GM12878 (cell line): ENCODE measurements around the gene SLFN5. TPM values are rescaled to one million over a fixed set of nuclear protein-coding genes. Genes with fewer than 3 reads are reported as not detected.

Source experiments
- ATAC-seq: fragments of 200-7000 bp; cut with Tn5 transposase; 3 replicates; pipeline ENCODE4 v1.9.1; 2020; ENCODE audit warnings: mild to moderate bottlenecking, moderate library complexity
- BruUV-seq: library from RNA; stranded (reverse); fragments of 400-500 nt; replicated peaks from 2 replicates; lab custom pipeline; 2021; lab: Mats Ljungman, UMichigan
- CTCF ChIA-PET: fragments of 300-600 bp; sonication (Branson Sonifier 250); formaldehyde crosslinking; extraction: SDS; loops from one replicate; lab custom pipeline; 2021; ENCODE audit warnings: inconsistent platforms; lab: Yijun Ruan, JAX
- POLR2A ChIA-PET: fragments of 350-600 bp; formaldehyde crosslinking; extraction: SDS; loops from one replicate; lab custom pipeline; 2021; ENCODE audit warnings: inconsistent platforms; lab: Charles Lee
- RAD21 ChIA-PET: fragments of 300-600 bp; sonication (Branson Sonifier 250); formaldehyde crosslinking; loops from one replicate; lab custom pipeline; 2023; ENCODE audit warnings: antibody characterized with exemption; ENCODE audit not compliant: unreplicated experiment; lab: Charles Lee
- SMC1A ChIA-PET: fragments of 300-600 bp; sonication (Branson Sonifier 250); formaldehyde crosslinking; loops from one replicate; lab custom pipeline; 2023; ENCODE audit not compliant: unreplicated experiment, uncharacterized antibody; lab: Charles Lee
- DNase-seq: peaks from one replicate; pipeline ENCODE4 v3.0.0-alpha.2; 2011; ENCODE audit warnings: low read depth, low spot score
- FAIRE-seq: peaks from 3 replicates; lab custom pipeline; 2011; peaks lifted over from hg19 to GRCh38; lab: Jason Lieb, UNC
- H2AFZ ChIP-seq: 2 replicates; pipeline ENCODE4 v1.6.0; 2011; ENCODE audit warnings: low read depth, low read length, control low read depth; ENCODE audit not compliant: control insufficient read depth
- H3K27ac ChIP-seq: 2 replicates; pipeline ENCODE4 v1.5.1; 2011; ENCODE audit warnings: control low read depth; ENCODE audit not compliant: control insufficient read depth, insufficient read depth
- H3K27me3 ChIP-seq, 2 experiments: replicated peaks in 1 of 2; 2 replicates each; pipeline versions ENCODE4 v1.6.0 to v1.6.1; 2011; ENCODE audit warnings: low read length in 1 of 2; ENCODE audit not compliant: control insufficient read depth in 2 of 2, insufficient read depth in 2 of 2
- H3K36me3 ChIP-seq, 2 experiments: 2 replicates each; pipeline ENCODE4 v1.5.1; 2011; ENCODE audit warnings: low read length in 1 of 2; ENCODE audit not compliant: control insufficient read depth in 2 of 2, insufficient read depth in 2 of 2
- H3K4me1 ChIP-seq: 2 replicates; pipeline ENCODE4 v1.6.1; 2011; ENCODE audit warnings: mild to moderate bottlenecking, low read length, moderate library complexity, mixed read lengths; ENCODE audit not compliant: control insufficient read depth, insufficient read depth
- H3K4me2 ChIP-seq: 2 replicates; pipeline ENCODE4 v1.6.0; 2011; ENCODE audit warnings: control low read depth; ENCODE audit not compliant: control insufficient read depth, insufficient read depth
- H3K4me3 ChIP-seq: fragments of 200-600 bp; sonication (generic); 2 replicates; pipeline ENCODE4 v1.5.1; 2016
- H3K79me2 ChIP-seq: 2 replicates; pipeline ENCODE4 v1.6.0; 2011; ENCODE audit warnings: low read length; ENCODE audit not compliant: control insufficient read depth, insufficient read depth
- H3K9ac ChIP-seq: 2 replicates; pipeline ENCODE4 v1.8.0; 2011; ENCODE audit warnings: low read length, control low read depth, mixed read lengths; ENCODE audit not compliant: control insufficient read depth, insufficient read depth
- H3K9me3 ChIP-seq: replicated peaks from 3 replicates; pipeline ENCODE4 v1.5.1; 2011; ENCODE audit warnings: mild to moderate bottlenecking, low read length; ENCODE audit not compliant: control insufficient read depth, insufficient read depth
- H4K20me1 ChIP-seq: 2 replicates; pipeline ENCODE4 v1.6.0; 2011; ENCODE audit not compliant: control insufficient read depth, insufficient read depth
- CHD2 ChIP-seq: IDR thresholded peaks from 2 replicates; pipeline ENCODE4 v1.6.1; 2011; ENCODE audit warnings: low read depth, low read length, improper control_type of control experiment, borderline replicate concordance
- DPF2 ChIP-seq: fragments of 450-650 bp; IDR thresholded peaks from 2 replicates; pipeline ENCODE4 v1.6.1; 2017; ENCODE audit warnings: mild to moderate bottlenecking
- RB1 ChIP-seq: fragments of 450-650 bp; formaldehyde crosslinking; IDR thresholded peaks from 2 replicates; pipeline ENCODE4 v1.6.1; 2017; ENCODE audit warnings: mild to moderate bottlenecking, borderline replicate concordance
- WGBS: methylation state at CpG from one replicate; pipeline ENCODE4 v1.1.6; 2016; ENCODE audit warnings: low lambda C conversion rate; ENCODE audit not compliant: insufficient replicate concordance, insufficient coverage; ENCODE audit errors: missing lambda C conversion rate; 5-methylcytosine and 5-hydroxymethylcytosine counted together
- in situ Hi-C: fragments of 300-500 bp; cut with MboI; formaldehyde crosslinking; loops from 9 replicates; pipeline ENCODE4 v1.14.3; 2018; ENCODE audit warnings: mixed read lengths
- intact Hi-C: fragments of 100-400 bp; cut with micrococcal nuclease; formaldehyde crosslinking; loops from one replicate; pipeline ENCODE4 v1.14.2; 2022; ENCODE audit not compliant: unreplicated experiment
- polyA plus RNA-seq, 11 experiments: library from polyadenylated mRNA; depleted of rRNA in 4 of 11; unstranded in 6 of 11; stranded (reverse) in 5 of 11; fragments of >200 nt; fragmentation: Nextera tagmentation in 4 of 11; fragmentation: Illumina TruSeq in 1 of 11; extraction: Ambion mirVana in 4 of 11; extraction: Trizol in 1 of 11; gene quantifications; 1 replicate in 1 of 11; 2 replicates in 10 of 11; pipeline versions ENCODE4 v1.2.1 to v1.2.3, GENCODE V29; 2011 to 2016; ENCODE audit warnings: inconsistent platforms in 2 of 11, missing spikeins in 2 of 11, low read depth in 1 of 11
- total RNA-seq, 4 experiments: library from RNA; depleted of rRNA in 3 of 4; stranded (reverse); fragments of >200 nt in 3 of 4; fragmentation: Illumina TruSeq in 1 of 4; extraction: Trizol in 1 of 4; gene quantifications; 2 replicates each; pipeline versions ENCODE4 v1.2.1 to v1.2.3, GENCODE V29; 2013 to 2021
- TF ChIP-seq, protein P1 (sequence below): fragments of 450-650 bp; IDR thresholded peaks from 2 replicates; pipeline ENCODE4 v1.6.1; 2017; ENCODE audit warnings: antibody characterized with exemption, mild to moderate bottlenecking, moderate library complexity
- TF ChIP-seq, protein P2 (sequence below): IDR thresholded peaks from 2 replicates; pipeline ENCODE4 v1.6.1; 2011; ENCODE audit warnings: mild to moderate bottlenecking, low read depth, low read length, moderate library complexity; ENCODE audit not compliant: insufficient replicate concordance

SLFN5 gene
- total and polyA plus RNA-seq, 10 of the 15 experiments (the other 5 are each of a cell fraction or from before 2014, with no cell fraction given) = 0.19 to 2.1 (median 1.3) TPM

DNA sequence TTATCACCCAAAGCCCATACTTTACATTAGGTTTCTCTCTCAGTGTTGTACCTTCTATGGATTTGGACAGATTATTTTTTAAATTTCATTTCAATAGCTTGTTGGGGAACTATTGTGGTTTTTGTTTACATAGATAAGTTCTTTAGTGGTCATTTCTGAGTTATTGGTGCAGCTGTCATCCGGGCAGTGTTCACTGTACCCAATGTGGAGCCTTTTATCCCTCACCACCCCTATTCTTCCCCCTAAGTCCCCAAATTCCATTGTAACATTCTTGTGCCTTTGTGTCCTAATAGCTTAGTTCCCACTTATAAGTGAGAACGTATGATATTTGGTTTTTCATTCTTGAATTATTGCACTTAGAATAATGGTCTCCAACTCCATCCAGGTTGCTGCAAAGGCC, 73.1 kb downstream of the SLFN5 start:
- in situ Hi-C loops (no loop called here), intact Hi-C loops (no loop called here)
- FAIRE-seq (no peak), DNase-seq (no peak), ATAC-seq (no peak)
- ChIA-PET RAD21 (interaction anchor here (5.9 kb wide), 1 partner anchor 221 kb away, joined by 171 read pairs; the partner anchor contains the start of gene SLFN12L), POLR2A (interaction anchor here (1.4 kb wide), 1 partner anchor 219 kb away, joined by 4 read pairs; no protein-coding TSS in a partner anchor), SMC1A (interaction anchor here (1.2 to 9.1 kb wide), 2 partner anchors 11 to 221 kb away, joined by 3 to 251 read pairs; partner anchors contain the start of gene SLFN12L), CTCF (interaction anchor here (6.7 kb wide), 1 partner anchor 222 kb away, joined by 321 read pairs; the partner anchor contains the start of gene SLFN12L)
- no peaks in the 10 kb centered on the region; the same call in 2 of the 3 replicates for H3K9me3 ChIP-seq
- no peak overlapping the region for H3K4me3 ChIP-seq
- no TSS peak for BruUV-seq
- H3K27ac ChIP-seq = no peak overlapping the region
- no peak overlapping the region for H3K4me2 ChIP-seq
- no peak for TF ChIP-seq CHD2
- TF ChIP-seq, protein P1, sequence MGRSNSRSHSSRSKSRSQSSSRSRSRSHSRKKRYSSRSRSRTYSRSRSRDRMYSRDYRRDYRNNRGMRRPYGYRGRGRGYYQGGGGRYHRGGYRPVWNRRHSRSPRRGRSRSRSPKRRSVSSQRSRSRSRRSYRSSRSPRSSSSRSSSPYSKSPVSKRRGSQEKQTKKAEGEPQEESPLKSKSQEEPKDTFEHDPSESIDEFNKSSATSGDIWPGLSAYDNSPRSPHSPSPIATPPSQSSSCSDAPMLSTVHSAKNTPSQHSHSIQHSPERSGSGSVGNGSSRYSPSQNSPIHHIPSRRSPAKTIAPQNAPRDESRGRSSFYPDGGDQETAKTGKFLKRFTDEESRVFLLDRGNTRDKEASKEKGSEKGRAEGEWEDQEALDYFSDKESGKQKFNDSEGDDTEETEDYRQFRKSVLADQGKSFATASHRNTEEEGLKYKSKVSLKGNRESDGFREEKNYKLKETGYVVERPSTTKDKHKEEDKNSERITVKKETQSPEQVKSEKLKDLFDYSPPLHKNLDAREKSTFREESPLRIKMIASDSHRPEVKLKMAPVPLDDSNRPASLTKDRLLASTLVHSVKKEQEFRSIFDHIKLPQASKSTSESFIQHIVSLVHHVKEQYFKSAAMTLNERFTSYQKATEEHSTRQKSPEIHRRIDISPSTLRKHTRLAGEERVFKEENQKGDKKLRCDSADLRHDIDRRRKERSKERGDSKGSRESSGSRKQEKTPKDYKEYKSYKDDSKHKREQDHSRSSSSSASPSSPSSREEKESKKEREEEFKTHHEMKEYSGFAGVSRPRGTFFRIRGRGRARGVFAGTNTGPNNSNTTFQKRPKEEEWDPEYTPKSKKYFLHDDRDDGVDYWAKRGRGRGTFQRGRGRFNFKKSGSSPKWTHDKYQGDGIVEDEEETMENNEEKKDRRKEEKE = no peak
- no peak for TF ChIP-seq DPF2
- no peak for TF ChIP-seq RB1
- TF ChIP-seq, protein P2, sequence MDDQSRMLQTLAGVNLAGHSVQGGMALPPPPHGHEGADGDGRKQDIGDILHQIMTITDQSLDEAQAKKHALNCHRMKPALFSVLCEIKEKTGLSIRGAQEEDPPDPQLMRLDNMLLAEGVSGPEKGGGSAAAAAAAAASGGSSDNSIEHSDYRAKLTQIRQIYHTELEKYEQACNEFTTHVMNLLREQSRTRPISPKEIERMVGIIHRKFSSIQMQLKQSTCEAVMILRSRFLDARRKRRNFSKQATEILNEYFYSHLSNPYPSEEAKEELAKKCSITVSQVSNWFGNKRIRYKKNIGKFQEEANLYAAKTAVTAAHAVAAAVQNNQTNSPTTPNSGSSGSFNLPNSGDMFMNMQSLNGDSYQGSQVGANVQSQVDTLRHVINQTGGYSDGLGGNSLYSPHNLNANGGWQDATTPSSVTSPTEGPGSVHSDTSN = no peak
- H3K9ac ChIP-seq = no peak overlapping the region
- no peaks in the 10 kb centered on the region for H4K20me1 ChIP-seq
- no peak overlapping the region for H2AFZ ChIP-seq
- H3K79me2 ChIP-seq = no peaks in the 10 kb centered on the region
- peaks cover 0 to 4% of the 10 kb centered on the region in 2 experiments; a peak in 1 of 4 replicates for H3K27me3 ChIP-seq
- no peaks in the 10 kb centered on the region for H3K36me3 ChIP-seq
- H3K4me1 ChIP-seq = peaks cover 9% of the 10 kb centered on the region
- 70% methylated on average over 2 of the region's 2 CpGs for WGBS
